ENCODE results near the gene C1QL1.

C1QL1 gene

DNA sequence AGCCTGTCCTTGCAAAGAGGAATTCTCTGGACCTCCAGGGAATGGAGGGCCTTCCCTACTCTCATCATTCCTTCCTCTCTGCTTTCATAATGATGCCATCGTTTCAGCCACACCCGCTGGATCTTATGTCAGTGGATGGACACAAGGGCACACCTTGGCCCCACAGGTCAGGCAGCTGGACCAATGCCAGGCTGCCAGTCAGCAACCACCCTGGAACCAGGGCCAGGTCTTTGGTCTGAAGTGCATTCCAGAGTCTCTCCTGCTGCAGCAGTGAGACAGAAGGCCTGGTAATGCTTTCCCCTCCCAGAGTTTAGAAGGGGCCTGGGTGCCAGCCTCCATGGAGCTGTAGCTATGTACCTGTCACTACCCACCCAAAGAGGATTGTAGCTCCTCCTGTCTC is 7.4 kb downstream of the C1QL1 start:
- POLR2A ChIA-PET = no interaction called here
- CTCF ChIA-PET = interaction anchor here (1.0 to 2.2 kb wide), 3 partner anchors 15 to 182 kb away, joined by 3 to 5 read pairs (median 4); no protein-coding TSS in a partner anchor
- DNase-seq (ENCODE audit: low read depth, low spot score) = no peak
- TF ChIP-seq, protein P1, sequence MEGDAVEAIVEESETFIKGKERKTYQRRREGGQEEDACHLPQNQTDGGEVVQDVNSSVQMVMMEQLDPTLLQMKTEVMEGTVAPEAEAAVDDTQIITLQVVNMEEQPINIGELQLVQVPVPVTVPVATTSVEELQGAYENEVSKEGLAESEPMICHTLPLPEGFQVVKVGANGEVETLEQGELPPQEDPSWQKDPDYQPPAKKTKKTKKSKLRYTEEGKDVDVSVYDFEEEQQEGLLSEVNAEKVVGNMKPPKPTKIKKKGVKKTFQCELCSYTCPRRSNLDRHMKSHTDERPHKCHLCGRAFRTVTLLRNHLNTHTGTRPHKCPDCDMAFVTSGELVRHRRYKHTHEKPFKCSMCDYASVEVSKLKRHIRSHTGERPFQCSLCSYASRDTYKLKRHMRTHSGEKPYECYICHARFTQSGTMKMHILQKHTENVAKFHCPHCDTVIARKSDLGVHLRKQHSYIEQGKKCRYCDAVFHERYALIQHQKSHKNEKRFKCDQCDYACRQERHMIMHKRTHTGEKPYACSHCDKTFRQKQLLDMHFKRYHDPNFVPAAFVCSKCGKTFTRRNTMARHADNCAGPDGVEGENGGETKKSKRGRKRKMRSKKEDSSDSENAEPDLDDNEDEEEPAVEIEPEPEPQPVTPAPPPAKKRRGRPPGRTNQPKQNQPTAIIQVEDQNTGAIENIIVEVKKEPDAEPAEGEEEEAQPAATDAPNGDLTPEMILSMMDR (IDR thresholded peaks at IDR 0.05; ENCODE audit: insufficient read depth, low read length, missing control alignments) = no peak
- H3K4me3 ChIP-seq (ENCODE audit: low read depth, low read length) = no peak overlapping the region

DNA sequence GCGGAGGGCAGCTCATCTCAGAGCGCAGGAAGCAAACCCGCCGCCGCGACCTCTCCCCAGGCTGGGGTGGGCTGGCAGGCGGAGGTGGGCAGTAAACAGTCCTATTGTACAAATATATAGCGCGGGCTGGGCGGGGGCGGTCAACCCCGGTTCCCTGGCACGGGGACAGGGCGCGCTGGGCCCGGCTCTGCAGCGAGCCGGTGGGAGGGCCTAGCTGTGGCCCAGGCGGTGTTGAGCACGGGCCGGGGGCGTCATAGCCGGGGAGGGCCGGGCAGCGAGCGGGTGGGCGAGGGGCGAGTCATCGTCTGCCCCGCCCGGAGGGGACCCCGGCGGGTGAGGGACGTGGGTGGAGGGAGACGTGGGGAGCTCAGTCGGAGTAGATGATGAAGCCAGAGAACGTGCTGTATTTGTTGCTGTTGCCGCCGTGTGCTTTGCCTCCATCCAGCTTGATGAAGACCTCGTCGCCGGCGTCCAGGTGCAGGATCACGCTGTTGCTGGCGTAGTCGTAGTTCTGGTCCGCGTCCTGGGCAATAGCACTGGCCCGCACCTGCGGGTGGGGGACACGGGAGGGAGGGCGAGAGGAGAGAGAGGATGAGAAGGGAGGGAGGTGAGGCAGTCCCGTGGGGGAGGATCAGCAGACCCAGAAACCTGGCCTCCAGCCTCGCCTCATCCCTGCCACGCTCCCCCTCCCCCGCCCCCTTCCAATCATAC is 8.1 kb downstream of the C1QL1 start:
- CTCF ChIA-PET = interaction anchor here (1.2 to 1.3 kb wide), 4 partner anchors 10 to 238 kb away, joined by 3 read pairs; no protein-coding TSS in a partner anchor
- TF ChIP-seq, protein P1 (IDR thresholded peaks at IDR 0.05; ENCODE audit: insufficient read depth, low read length, missing control alignments) = no peak

DNA sequence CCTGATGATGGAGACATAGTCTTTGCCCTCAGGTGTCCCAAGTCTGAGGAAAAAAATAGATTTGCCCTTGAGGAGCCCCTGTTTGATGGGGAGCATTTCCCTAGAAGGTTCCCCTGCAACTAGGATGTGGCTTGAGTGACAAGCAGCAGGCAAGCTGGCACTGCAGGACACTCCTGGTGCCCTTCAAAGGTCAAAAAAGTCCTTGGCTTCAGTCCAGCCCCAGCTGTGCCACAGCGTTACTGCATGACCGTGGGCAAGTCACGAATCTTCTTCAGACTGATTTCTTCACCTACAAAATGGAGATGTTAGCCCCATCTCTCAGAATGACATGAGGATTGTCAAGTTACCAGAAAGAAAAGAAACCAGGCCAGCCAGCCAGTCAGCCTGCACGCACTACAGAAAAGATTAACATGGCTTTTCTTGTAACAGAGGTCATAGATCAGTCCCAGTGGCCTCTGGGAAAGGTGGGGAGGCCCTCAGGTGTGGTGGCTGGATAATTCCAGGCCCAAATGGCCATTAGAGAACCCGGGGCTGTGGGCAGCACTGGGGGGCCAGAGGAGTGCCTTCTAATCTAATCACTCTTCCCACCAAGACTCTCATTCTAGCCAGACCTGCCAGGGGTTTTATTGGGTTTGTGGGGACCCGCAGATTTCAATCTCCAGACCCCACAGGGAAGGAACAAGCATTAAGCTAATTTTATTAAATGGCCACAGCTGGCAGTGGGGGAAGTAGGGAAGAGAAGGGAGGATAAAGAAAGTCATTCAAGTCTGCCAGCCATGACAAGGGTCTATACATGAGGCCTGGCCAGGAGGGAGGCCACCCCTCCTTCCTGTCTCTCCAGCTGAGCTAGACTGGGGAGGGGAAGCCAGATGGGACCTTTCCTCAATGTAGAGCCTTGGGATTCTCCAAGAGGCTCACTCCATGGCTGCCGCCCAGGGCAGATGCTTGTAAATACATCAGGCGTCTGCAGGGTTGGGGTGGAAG is 10.8 kb downstream of the C1QL1 start:
- H3K4me3 ChIP-seq (ENCODE audit: low read depth, low read length) = no peak overlapping the region
- TF ChIP-seq, protein P1 (IDR thresholded peaks at IDR 0.05; ENCODE audit: insufficient read depth, low read length, missing control alignments) = no peak
- POLR2A ChIA-PET = no interaction called here
- DNase-seq (ENCODE audit: low read depth, low spot score) = no peak
- CTCF ChIA-PET = interaction anchor here (0.7 to 1.6 kb wide), 4 partner anchors 12 to 174 kb away, joined by 3 to 4 read pairs (median 4); no protein-coding TSS in a partner anchor

More for the DNA sequence above, 8.1 kb downstream of the C1QL1 start:
- DNase-seq (ENCODE audit: low read depth, low spot score) = no peak
- H3K4me3 ChIP-seq (ENCODE audit: low read depth, low read length) = no peak overlapping the region
- POLR2A ChIA-PET = no interaction called here

DNA sequence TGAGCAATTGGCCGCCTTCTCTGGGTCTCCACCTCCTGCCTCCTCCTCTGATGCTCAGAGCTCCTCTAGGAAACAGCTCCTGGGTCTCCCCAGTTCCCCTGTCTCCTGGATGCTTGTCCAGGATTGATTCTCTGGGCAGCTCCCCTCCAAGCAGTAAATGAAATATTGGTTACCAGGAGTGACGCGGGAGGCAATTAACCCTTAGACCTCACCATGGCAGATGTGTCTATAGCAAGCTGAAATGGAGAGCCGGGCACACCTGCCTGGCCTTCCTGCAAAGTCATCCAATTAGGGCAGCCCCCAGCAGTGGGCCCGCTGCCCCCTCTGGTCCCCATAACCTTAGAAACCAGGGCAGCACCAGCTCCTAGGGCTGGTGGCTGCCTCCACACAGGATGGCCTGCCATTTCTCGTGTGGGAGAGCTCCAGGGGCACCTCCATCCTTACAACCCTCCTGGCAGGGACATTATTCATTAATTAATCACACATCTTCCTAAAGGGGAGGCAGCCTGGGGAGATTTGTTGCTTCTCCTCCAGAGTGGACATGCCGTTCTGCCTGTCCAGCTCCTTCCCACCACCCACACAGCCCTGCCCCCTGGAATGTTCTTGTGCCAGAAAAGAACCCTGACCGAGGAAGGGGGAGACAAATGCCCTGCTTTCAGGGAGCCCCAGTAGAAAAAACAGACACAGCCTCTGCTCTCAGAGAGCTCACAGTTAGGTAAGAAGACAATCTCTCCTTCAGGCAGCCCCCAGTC is 12.3 kb downstream of the C1QL1 start:
- ChIA-PET CTCF (interaction anchor here (0.7 to 1.6 kb wide), 3 partner anchors 67 to 176 kb away, joined by 3 to 4 read pairs (median 3); no protein-coding TSS in a partner anchor), POLR2A (no interaction called here)
- H3K4me3 ChIP-seq (ENCODE audit: low read depth, low read length) = no peak overlapping the region
- no peak for DNase-seq (ENCODE audit: low read depth, low spot score)
- TF ChIP-seq, protein P1 (IDR thresholded peaks at IDR 0.05; ENCODE audit: insufficient read depth, low read length, missing control alignments) = no peak

DNA sequence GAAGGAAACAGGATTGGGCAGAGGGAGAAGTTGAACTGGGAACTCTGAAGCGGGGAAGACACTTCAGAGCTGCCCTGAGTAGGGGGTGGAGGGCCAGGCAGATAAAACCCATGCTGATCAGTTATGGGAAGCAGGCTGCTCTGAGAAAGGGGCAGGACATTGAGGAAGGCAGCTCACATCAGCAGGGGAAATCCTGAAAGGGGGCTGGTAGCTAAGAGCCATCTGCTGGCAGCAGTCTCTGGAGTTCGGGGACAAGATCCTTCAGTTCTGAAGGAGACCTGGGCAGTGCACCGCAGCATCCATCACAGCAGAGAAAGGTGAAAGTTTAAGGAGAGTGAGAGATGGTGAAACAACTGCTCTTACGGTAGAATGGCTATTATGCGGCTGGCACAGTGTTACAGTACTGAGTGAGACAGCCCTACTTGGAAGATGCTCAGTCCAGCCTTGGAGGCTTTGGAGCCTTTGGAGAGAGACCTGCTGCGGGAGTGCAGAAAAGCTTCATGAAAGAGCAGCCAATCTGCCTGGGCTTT is 15.1 kb downstream of the C1QL1 start:
- H3K4me3 ChIP-seq (ENCODE audit: low read depth, low read length) = no peak overlapping the region
- ChIA-PET POLR2A (no interaction called here), CTCF (interaction anchor here (0.9 to 2.9 kb wide), 5 partner anchors 13 to 71 kb away, joined by 3 to 9 read pairs (median 4); no protein-coding TSS in a partner anchor)
- TF ChIP-seq, protein P1 (IDR thresholded peaks at IDR 0.05; ENCODE audit: insufficient read depth, low read length, missing control alignments) = no peak
- DNase-seq (ENCODE audit: low read depth, low spot score) = no peak

Measured in AG04449 (cell line).